ELR (cell line): ENCODE results near the gene SIM1.

Source experiments
- DNase-seq: peaks from one replicate; pipeline ENCODE4 v3.0.0-alpha.2; 2015; ENCODE audit warnings: low read depth

The SIM1 gene

GRCh38 chr6:100464903-100465700 lies at the start of gene SIM1:
Gene SIM1, minus strand, starts transcription at chr6:100464921. Its CDS starts 1,453 bp downstream, at chr6:100463468.
- peak; percentile 97 for DNase-seq

GRCh38 chr6:100512203-100512862 lies 47.6 kb upstream of the SIM1 start:
- DNase-seq: peak; percentile 88

- DNase-seq: no peak
Measured at GRCh38 chr6:100509101-100509500, 44.4 kb upstream of the SIM1 start.

- DNase-seq: peak; percentile 32
Measured at GRCh38 chr6:100506651-100507050, 41.9 kb upstream of the SIM1 start.

GRCh38 chr6:100504786-100505737 lies 40.3 kb upstream of the SIM1 start:
- DNase-seq: peak; percentile 92

GRCh38 chr6:100503043-100503705 lies 38.5 kb upstream of the SIM1 start:
- no peak for DNase-seq

- no peak for DNase-seq
Measured at GRCh38 chr6:100493206-100493888, 28.6 kb upstream of the SIM1 start.

GRCh38 chr6:100491952-100492670 lies 27.4 kb upstream of the SIM1 start:
- DNase-seq: no peak

GRCh38 chr6:100490065-100490464 lies 25.3 kb upstream of the SIM1 start:
- no peak for DNase-seq

GRCh38 chr6:100488244-100488643 lies 23.5 kb upstream of the SIM1 start:
- DNase-seq: no peak

- no peak for DNase-seq
Measured at GRCh38 chr6:100487638-100488037, 22.9 kb upstream of the SIM1 start.

- no peak for DNase-seq
Measured at GRCh38 chr6:100485268-100485667, 20.5 kb upstream of the SIM1 start.

GRCh38 chr6:100484474-100484873 lies 19.8 kb upstream of the SIM1 start:
- no peak for DNase-seq

- no peak for DNase-seq
Measured at GRCh38 chr6:100482698-100483097, 18.0 kb upstream of the SIM1 start.

- peak; percentile 61 for DNase-seq
Measured at GRCh38 chr6:100479179-100480035, 14.7 kb upstream of the SIM1 start.

GRCh38 chr6:100475554-100476320 lies 11.0 kb upstream of the SIM1 start:
- DNase-seq: peak; percentile 83

GRCh38 chr6:100473182-100473581 lies 8.5 kb upstream of the SIM1 start:
- DNase-seq: no peak

- peak; percentile 94 for DNase-seq
Measured at GRCh38 chr6:100472674-100473073, 8.0 kb upstream of the SIM1 start.
